Measurements from ENCODE around the gene TUBA4B. TPM values are rescaled to one million over a fixed set of nuclear protein-coding genes. Genes with fewer than 3 reads are reported as not detected.

Gene TUBA4B
- total and polyA plus RNA-seq, 8 donors = 0.50 to 6.0 (median 3.4) TPM; not detected in 1

- no peaks in the 10 kb centered on the region for H3K9me3 ChIP-seq
- intact Hi-C loops (cut with DNase I) = no loop called here
- no peak for ATAC-seq
- no peak overlapping the region for H3K4me3 ChIP-seq
- peaks cover 22 to 51% of the 10 kb centered on the region in 2 donors for H3K4me1 ChIP-seq
- no peak for DNase-seq
- no peaks in the 10 kb centered on the region for H3K27me3 ChIP-seq
- H3K36me3 ChIP-seq = peaks cover 0 to 77% of the 10 kb centered on the region in 2 donors
- no peak overlapping the region for H3K27ac ChIP-seq
- TF ChIP-seq CTCF (IDR thresholded peaks at IDR 0.05) = no peak
These were observed 29.0 kb upstream of the TUBA4B start for GRCh38 chr2:219223831-219224610.

GRCh38 chr2:219225350-219225749 lies 27.7 kb upstream of the TUBA4B start:
- intact Hi-C loops (cut with DNase I) = no loop called here
- Histone ChIP-seq H3K4me1 (peaks cover 16 to 47% of the 10 kb centered on the region in 2 donors), H3K27me3 (no peaks in the 10 kb centered on the region), H3K27ac (peak overlapping the region in 1 of 2 donors; percentile 57), H3K36me3 (peaks cover 0 to 67% of the 10 kb centered on the region in 2 donors), H3K9me3 (no peaks in the 10 kb centered on the region), H3K4me3 (no peak overlapping the region)
- peak in 1 of 4 donors; percentile 45 for DNase-seq
- TF ChIP-seq CTCF (IDR thresholded peaks at IDR 0.05) = no peak
- no peak for ATAC-seq

GRCh38 chr2:219228041-219228910 lies 24.8 kb upstream of the TUBA4B start:
- Histone ChIP-seq H3K27ac (peak overlapping the region; percentile 95), H3K9me3 (no peaks in the 10 kb centered on the region), H3K27me3 (no peaks in the 10 kb centered on the region), H3K36me3 (peaks cover 0 to 50% of the 10 kb centered on the region in 2 donors), H3K4me3 (peak overlapping the region; percentile 79 to 92), H3K4me1 (peaks cover 23 to 59% of the 10 kb centered on the region in 2 donors)
- intact Hi-C loops (cut with DNase I) = no loop called here
- ATAC-seq (no peak), DNase-seq (no peak)
- TF ChIP-seq CTCF (IDR thresholded peaks at IDR 0.05) = no peak

- Histone ChIP-seq H3K36me3 (peaks cover 0 to 50% of the 10 kb centered on the region in 2 donors), H3K27ac (peak overlapping the region; percentile 95), H3K9me3 (no peaks in the 10 kb centered on the region), H3K4me1 (peaks cover 23 to 59% of the 10 kb centered on the region in 2 donors), H3K27me3 (no peaks in the 10 kb centered on the region), H3K4me3 (peak overlapping the region; percentile 79 to 92)
- DNase-seq = no peak
- intact Hi-C loops (cut with DNase I) = no loop called here
- peak; percentile 2 for ATAC-seq
- TF ChIP-seq CTCF (IDR thresholded peaks at IDR 0.05) = no peak
These were observed 24.1 kb upstream of the TUBA4B start for GRCh38 chr2:219228911-219229304.
